Measurements from ENCODE around the gene OR13F1. TPM values are rescaled to one million over a fixed set of nuclear protein-coding genes. Genes with fewer than 3 reads are reported as not detected.

The OR13F1 gene, protein sequence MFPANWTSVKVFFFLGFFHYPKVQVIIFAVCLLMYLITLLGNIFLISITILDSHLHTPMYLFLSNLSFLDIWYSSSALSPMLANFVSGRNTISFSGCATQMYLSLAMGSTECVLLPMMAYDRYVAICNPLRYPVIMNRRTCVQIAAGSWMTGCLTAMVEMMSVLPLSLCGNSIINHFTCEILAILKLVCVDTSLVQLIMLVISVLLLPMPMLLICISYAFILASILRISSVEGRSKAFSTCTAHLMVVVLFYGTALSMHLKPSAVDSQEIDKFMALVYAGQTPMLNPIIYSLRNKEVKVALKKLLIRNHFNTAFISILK
- not detected for total RNA-seq

DNA sequence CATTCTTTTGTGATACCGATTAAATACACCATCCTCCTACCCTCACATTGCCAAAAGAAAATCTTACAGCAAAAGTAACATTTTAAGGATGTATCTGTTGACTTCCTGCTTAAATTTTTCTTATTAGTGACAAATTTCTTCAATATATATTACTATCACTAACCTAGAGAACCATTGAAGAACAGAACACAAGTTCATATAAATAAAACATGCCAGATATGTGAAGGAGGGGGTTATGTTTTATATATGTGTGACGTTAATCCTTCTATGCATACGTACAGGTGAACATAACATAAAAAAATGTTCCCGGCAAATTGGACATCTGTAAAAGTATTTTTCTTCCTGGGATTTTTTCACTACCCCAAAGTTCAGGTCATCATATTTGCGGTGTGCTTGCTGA, at the start of gene OR13F1:
OR13F1 (plus strand) TSS at position 301 of the 400 bp plus-strand sequence; CDS start at position 301, 0 bp downstream.

DNA sequence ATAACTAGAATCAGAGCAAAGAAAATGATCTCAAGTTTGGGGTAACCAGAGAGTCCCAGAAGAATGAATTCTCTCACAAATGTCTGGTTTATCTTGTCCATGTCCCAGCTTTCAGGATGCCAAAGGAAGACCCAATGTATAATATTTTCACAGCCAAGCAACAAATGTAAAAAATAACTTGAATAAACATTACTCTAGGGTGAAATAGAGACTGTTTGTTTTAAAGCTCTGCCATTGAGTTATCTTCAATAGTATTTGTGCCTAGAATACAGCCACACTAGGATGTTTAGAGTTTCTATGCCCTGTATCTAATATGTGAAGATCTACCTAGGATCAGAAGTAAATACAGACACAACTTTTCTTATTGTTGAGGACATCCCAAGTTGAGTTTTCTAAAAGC, 23.0 kb downstream of the OR13F1 start, which contains the start of gene OR13C4:
OR13C4 (minus strand) TSS at position 101 of the 400 bp plus-strand sequence; CDS start at position 101, 0 bp downstream.

DNA sequence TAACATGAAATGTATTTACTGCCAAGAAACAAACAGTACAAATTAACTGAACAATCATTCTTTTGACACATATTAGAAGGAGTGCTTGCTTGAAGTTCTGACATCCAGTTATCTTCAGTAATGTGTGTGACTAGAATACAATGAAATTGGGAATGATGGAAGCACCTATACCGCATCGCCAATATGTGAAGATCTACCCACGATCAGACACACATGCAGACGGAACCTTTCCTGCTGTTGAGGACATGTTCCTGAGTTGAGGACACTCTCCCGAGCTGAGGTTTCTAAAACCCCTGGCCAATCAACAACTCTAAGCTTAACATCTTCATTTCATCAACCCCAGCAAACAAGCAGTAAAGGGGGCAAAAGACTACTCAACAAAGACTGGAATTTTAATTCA, 32.7 kb downstream of the OR13F1 start, which contains the start of gene OR13C3:
OR13C3 (minus strand) TSS at position 101 of the 400 bp plus-strand sequence. CDS start 133 bp downstream, outside the sequence.

Other genes starting within 250 kb of the OR13F1 start
- gene OR13C4, start 22.9 kb downstream of the OR13F1 start, total RNA-seq, result not detected
- gene OR13C3, start 32.6 kb downstream of the OR13F1 start, total RNA-seq, result 0.46 TPM
- not detected for gene OR13C8, start 64.9 kb downstream of the OR13F1 start, total RNA-seq
- gene OR13C5, start 95.2 kb downstream of the OR13F1 start, total RNA-seq, result not detected
- 0.92 TPM for gene OR13C2, start 101.4 kb downstream of the OR13F1 start, total RNA-seq
- gene OR13C9, start 113.9 kb downstream of the OR13F1 start, total RNA-seq, result 0.46 TPM
- not detected for gene OR13D1, start 190.3 kb downstream of the OR13F1 start, total RNA-seq
- 88.1 TPM for gene NIPSNAP3A, start 243.4 kb downstream of the OR13F1 start, total RNA-seq

All from diencephalon (tissue), 1 donor.